ENCODE data around the gene EYA4. TPM values are rescaled to one million over a fixed set of nuclear protein-coding genes. Genes with fewer than 3 reads are reported as not detected.

The EYA4 gene
- total RNA-seq, 1 donor from 2014 or later: 1.6 TPM

GRCh38 chr6:133505681-133506080 lies 264.5 kb downstream of the EYA4 start:
- Mint-ChIP-seq H3K4me3 (ENCODE audit: unreplicated experiment) (no peak overlapping the region), H3K27me3 (ENCODE audit: low read depth, unreplicated experiment) (no peaks in the 10 kb centered on the region), H3K4me1 (ENCODE audit: low read depth, unreplicated experiment) (peaks cover 18% of the 10 kb centered on the region), H3K9me3 (ENCODE audit: unreplicated experiment) (no peaks in the 10 kb centered on the region), H3K36me3 (ENCODE audit: low read depth, unreplicated experiment) (no peaks in the 10 kb centered on the region), H3K27ac (ENCODE audit: unreplicated experiment) (no peak overlapping the region)
- no peak for DNase-seq (ENCODE audit: low read depth)
- Histone ChIP-seq H4K20me1 (ENCODE audit: insufficient read depth, low read length) (no peaks in the 10 kb centered on the region), H3K27me3 (ENCODE audit: insufficient read depth, low read length) (no peaks in the 10 kb centered on the region), H3K79me2 (ENCODE audit: insufficient read depth, low read length) (no peaks in the 10 kb centered on the region), H3K4me1 (ENCODE audit: insufficient read depth, low read length) (peaks cover 23% of the 10 kb centered on the region), H3K9me3 (ENCODE audit: insufficient read depth, low read depth, low read length) (no peaks in the 10 kb centered on the region), H3K9ac (ENCODE audit: low read length) (no peak overlapping the region), H3K4me3 (ENCODE audit: insufficient read depth, low read depth, low read length) (no peak overlapping the region), H2AFZ (ENCODE audit: low read depth, low read length) (no peak overlapping the region), H3K4me2 (ENCODE audit: low read length) (no peak overlapping the region), H3K27ac (ENCODE audit: low read depth, low read length) (no peak overlapping the region), H3K36me3 (ENCODE audit: insufficient read depth, low read length) (no peaks in the 10 kb centered on the region)
- FAIRE-seq: no peak
- TF ChIP-seq EZH2 (IDR thresholded peaks at IDR 0.05; ENCODE audit: insufficient read depth, low read length) (no peak), CTCF (IDR thresholded peaks at IDR 0.05; ENCODE audit: insufficient read depth, low read depth, low read length) (no peak)

- DNase-seq (ENCODE audit: low read depth) (peak; percentile 26), FAIRE-seq (peak; percentile 83)
- Histone ChIP-seq H3K36me3 (ENCODE audit: insufficient read depth, low read length) (no peaks in the 10 kb centered on the region), H3K79me2 (ENCODE audit: insufficient read depth, low read length) (no peaks in the 10 kb centered on the region), H3K27ac (ENCODE audit: low read depth, low read length) (no peak overlapping the region), H3K9me3 (ENCODE audit: insufficient read depth, low read depth, low read length) (no peaks in the 10 kb centered on the region), H3K4me2 (ENCODE audit: low read length) (no peak overlapping the region), H2AFZ (ENCODE audit: low read depth, low read length) (no peak overlapping the region), H3K4me3 (ENCODE audit: insufficient read depth, low read depth, low read length) (no peak overlapping the region), H3K9ac (ENCODE audit: low read length) (no peak overlapping the region), H4K20me1 (ENCODE audit: insufficient read depth, low read length) (no peaks in the 10 kb centered on the region), H3K4me1 (ENCODE audit: insufficient read depth, low read length) (no peaks in the 10 kb centered on the region), H3K27me3 (ENCODE audit: insufficient read depth, low read length) (no peaks in the 10 kb centered on the region)
- Mint-ChIP-seq H3K9me3 (ENCODE audit: unreplicated experiment) (no peaks in the 10 kb centered on the region), H3K36me3 (ENCODE audit: low read depth, unreplicated experiment) (no peaks in the 10 kb centered on the region), H3K4me1 (ENCODE audit: low read depth, unreplicated experiment) (no peaks in the 10 kb centered on the region), H3K4me3 (ENCODE audit: unreplicated experiment) (no peak overlapping the region), H3K27ac (ENCODE audit: unreplicated experiment) (no peak overlapping the region), H3K27me3 (ENCODE audit: low read depth, unreplicated experiment) (no peaks in the 10 kb centered on the region)
- peak; percentile 75 for TF ChIP-seq CTCF (IDR thresholded peaks at IDR 0.05; ENCODE audit: insufficient read depth, low read depth, low read length)
- no peak for TF ChIP-seq EZH2 (IDR thresholded peaks at IDR 0.05; ENCODE audit: insufficient read depth, low read length)
Observed at GRCh38 chr6:133512410-133513016, 271.4 kb downstream of the EYA4 start.

GRCh38 chr6:133523816-133524215 lies 282.7 kb downstream of the EYA4 start:
- H3K79me2 ChIP-seq (ENCODE audit: insufficient read depth, low read length): no peaks in the 10 kb centered on the region
- H3K4me1 ChIP-seq (ENCODE audit: insufficient read depth, low read length): no peaks in the 10 kb centered on the region
- no peak overlapping the region for H3K27ac Mint-ChIP-seq (ENCODE audit: unreplicated experiment)
- H3K36me3 ChIP-seq (ENCODE audit: insufficient read depth, low read length): no peaks in the 10 kb centered on the region
- H3K4me2 ChIP-seq (ENCODE audit: low read length): no peak overlapping the region
- no peak overlapping the region for H2AFZ ChIP-seq (ENCODE audit: low read depth, low read length)
- H3K27ac ChIP-seq (ENCODE audit: low read depth, low read length): no peak overlapping the region
- H3K9me3 Mint-ChIP-seq (ENCODE audit: unreplicated experiment): no peaks in the 10 kb centered on the region
- H3K4me1 Mint-ChIP-seq (ENCODE audit: low read depth, unreplicated experiment): no peaks in the 10 kb centered on the region
- no peaks in the 10 kb centered on the region for H3K36me3 Mint-ChIP-seq (ENCODE audit: low read depth, unreplicated experiment)
- no peaks in the 10 kb centered on the region for H4K20me1 ChIP-seq (ENCODE audit: insufficient read depth, low read length)
- DNase-seq (ENCODE audit: low read depth): no peak
- H3K27me3 ChIP-seq (ENCODE audit: insufficient read depth, low read length): no peaks in the 10 kb centered on the region
- H3K4me3 Mint-ChIP-seq (ENCODE audit: unreplicated experiment): no peak overlapping the region
- FAIRE-seq: no peak
- no peak overlapping the region for H3K9ac ChIP-seq (ENCODE audit: low read length)
- TF ChIP-seq EZH2 (IDR thresholded peaks at IDR 0.05; ENCODE audit: insufficient read depth, low read length) (no peak), CTCF (IDR thresholded peaks at IDR 0.05; ENCODE audit: insufficient read depth, low read depth, low read length) (no peak)
- no peaks in the 10 kb centered on the region for H3K9me3 ChIP-seq (ENCODE audit: insufficient read depth, low read depth, low read length)
- H3K27me3 Mint-ChIP-seq (ENCODE audit: low read depth, unreplicated experiment): no peaks in the 10 kb centered on the region
- no peak overlapping the region for H3K4me3 ChIP-seq (ENCODE audit: insufficient read depth, low read depth, low read length)
